WTC11 (cell line): ENCODE data around the gene LRP11.

Source experiments
- ATF2 ChIP-seq: sonication (generic); formaldehyde crosslinking; IDR thresholded peaks from 2 replicates; pipeline ENCODE4 v1.8.1; 2022; ENCODE audit warnings: low read depth, missing genetic modification reagents, borderline replicate concordance
- ATF3 ChIP-seq: sonication (generic); formaldehyde crosslinking; conservative IDR thresholded peaks from 2 replicates; pipeline ENCODE4 v1.8.1; 2022; ENCODE audit warnings: mild to moderate bottlenecking, missing genetic modification reagents
- CREB1 ChIP-seq: sonication (generic); formaldehyde crosslinking; IDR thresholded peaks from 2 replicates; pipeline ENCODE4 v1.8.0; 2023; ENCODE audit warnings: mild to moderate bottlenecking, missing genetic modification reagents
- CREM ChIP-seq: sonication (generic); formaldehyde crosslinking; IDR thresholded peaks from 2 replicates; pipeline ENCODE4 v1.8.1; 2022; ENCODE audit warnings: mild to moderate bottlenecking, missing genetic modification reagents, moderate library complexity
- IRF2 ChIP-seq: sonication (generic); formaldehyde crosslinking; IDR thresholded peaks from 2 replicates; pipeline ENCODE4 v1.8.0; 2022; ENCODE audit warnings: low read depth, missing genetic modification reagents, borderline replicate concordance
- NFE2L1 ChIP-seq: sonication (generic); formaldehyde crosslinking; IDR thresholded peaks from 2 replicates; pipeline ENCODE4 v1.8.1; 2023; ENCODE audit warnings: missing genetic modification reagents
- TP53 ChIP-seq: sonication (generic); formaldehyde crosslinking; IDR thresholded peaks from 2 replicates; pipeline ENCODE4 v1.8.1; 2023; ENCODE audit warnings: mild to moderate bottlenecking, missing genetic modification reagents
- ZNF263 ChIP-seq: sonication (generic); formaldehyde crosslinking; IDR thresholded peaks from 2 replicates; pipeline ENCODE4 v1.8.1; 2022; ENCODE audit warnings: low read depth, mild to moderate bottlenecking, moderate library complexity, missing genetic modification reagents
- TF ChIP-seq, protein P1 (sequence below): fragments of 200-600 bp; IDR thresholded peaks from 2 replicates; pipeline ENCODE4 v1.8.0; 2022; ENCODE audit warnings: antibody characterized with exemption
- TF ChIP-seq, protein P2 (sequence below): sonication (generic); formaldehyde crosslinking; conservative IDR thresholded peaks from 2 replicates; pipeline ENCODE4 v1.8.1; 2023; ENCODE audit warnings: mild to moderate bottlenecking, low read depth, missing genetic modification reagents, moderate library complexity

GRCh38 chr6:149869275-149869892 lies 5.2 kb upstream of the LRP11 start:
- TF ChIP-seq, protein P1, sequence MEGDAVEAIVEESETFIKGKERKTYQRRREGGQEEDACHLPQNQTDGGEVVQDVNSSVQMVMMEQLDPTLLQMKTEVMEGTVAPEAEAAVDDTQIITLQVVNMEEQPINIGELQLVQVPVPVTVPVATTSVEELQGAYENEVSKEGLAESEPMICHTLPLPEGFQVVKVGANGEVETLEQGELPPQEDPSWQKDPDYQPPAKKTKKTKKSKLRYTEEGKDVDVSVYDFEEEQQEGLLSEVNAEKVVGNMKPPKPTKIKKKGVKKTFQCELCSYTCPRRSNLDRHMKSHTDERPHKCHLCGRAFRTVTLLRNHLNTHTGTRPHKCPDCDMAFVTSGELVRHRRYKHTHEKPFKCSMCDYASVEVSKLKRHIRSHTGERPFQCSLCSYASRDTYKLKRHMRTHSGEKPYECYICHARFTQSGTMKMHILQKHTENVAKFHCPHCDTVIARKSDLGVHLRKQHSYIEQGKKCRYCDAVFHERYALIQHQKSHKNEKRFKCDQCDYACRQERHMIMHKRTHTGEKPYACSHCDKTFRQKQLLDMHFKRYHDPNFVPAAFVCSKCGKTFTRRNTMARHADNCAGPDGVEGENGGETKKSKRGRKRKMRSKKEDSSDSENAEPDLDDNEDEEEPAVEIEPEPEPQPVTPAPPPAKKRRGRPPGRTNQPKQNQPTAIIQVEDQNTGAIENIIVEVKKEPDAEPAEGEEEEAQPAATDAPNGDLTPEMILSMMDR: no peak
- TF ChIP-seq TP53 (CRISPR knock-in tag) (no peak), NFE2L1 (no peak), ATF3 (CRISPR knock-in tag) (no peak), CREM (CRISPR knock-in tag) (no peak), ZNF263 (no peak), CREB1 (CRISPR knock-in tag) (no peak), ATF2 (CRISPR knock-in tag) (no peak), IRF2 (CRISPR knock-in tag) (no peak)
- TF ChIP-seq, protein P2, sequence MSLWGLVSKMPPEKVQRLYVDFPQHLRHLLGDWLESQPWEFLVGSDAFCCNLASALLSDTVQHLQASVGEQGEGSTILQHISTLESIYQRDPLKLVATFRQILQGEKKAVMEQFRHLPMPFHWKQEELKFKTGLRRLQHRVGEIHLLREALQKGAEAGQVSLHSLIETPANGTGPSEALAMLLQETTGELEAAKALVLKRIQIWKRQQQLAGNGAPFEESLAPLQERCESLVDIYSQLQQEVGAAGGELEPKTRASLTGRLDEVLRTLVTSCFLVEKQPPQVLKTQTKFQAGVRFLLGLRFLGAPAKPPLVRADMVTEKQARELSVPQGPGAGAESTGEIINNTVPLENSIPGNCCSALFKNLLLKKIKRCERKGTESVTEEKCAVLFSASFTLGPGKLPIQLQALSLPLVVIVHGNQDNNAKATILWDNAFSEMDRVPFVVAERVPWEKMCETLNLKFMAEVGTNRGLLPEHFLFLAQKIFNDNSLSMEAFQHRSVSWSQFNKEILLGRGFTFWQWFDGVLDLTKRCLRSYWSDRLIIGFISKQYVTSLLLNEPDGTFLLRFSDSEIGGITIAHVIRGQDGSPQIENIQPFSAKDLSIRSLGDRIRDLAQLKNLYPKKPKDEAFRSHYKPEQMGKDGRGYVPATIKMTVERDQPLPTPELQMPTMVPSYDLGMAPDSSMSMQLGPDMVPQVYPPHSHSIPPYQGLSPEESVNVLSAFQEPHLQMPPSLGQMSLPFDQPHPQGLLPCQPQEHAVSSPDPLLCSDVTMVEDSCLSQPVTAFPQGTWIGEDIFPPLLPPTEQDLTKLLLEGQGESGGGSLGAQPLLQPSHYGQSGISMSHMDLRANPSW (CRISPR knock-in tag): no peak
